Trophoblast cell (in vitro differentiated cells and primary cell): ENCODE measurements around the gene CARD19.

Experiments used
- DNase-seq, 2 donors: peaks; one replicate each; pipeline ENCODE4 v3.0.0-alpha.2; 2016
- H2AFZ ChIP-seq: 2 replicates; pipeline ENCODE4 v1.6.1; 2013; ENCODE audit warnings: low read length, moderate library complexity, mild to moderate bottlenecking; ENCODE audit not compliant: insufficient read depth, poor library complexity
- H2AK5ac ChIP-seq: 2 replicates; pipeline ENCODE4 v1.6.1; 2013; ENCODE audit warnings: mild to moderate bottlenecking, low read length
- H2BK120ac ChIP-seq: 2 replicates; pipeline ENCODE4 v1.6.1; 2013; ENCODE audit warnings: low read length, mild to moderate bottlenecking, moderate library complexity; ENCODE audit not compliant: insufficient read depth, poor library complexity
- H2BK12ac ChIP-seq: 2 replicates; pipeline ENCODE4 v1.6.1; 2013; ENCODE audit warnings: mild to moderate bottlenecking, low read length, moderate library complexity
- H2BK5ac ChIP-seq: 2 replicates; pipeline ENCODE4 v1.6.1; 2013; ENCODE audit warnings: low read length, low read depth, moderate library complexity, mild to moderate bottlenecking; ENCODE audit not compliant: poor library complexity
- H3K14ac ChIP-seq: 2 replicates; pipeline ENCODE4 v1.6.1; 2013; ENCODE audit warnings: mild to moderate bottlenecking, low read length
- H3K18ac ChIP-seq: 2 replicates; pipeline ENCODE4 v1.6.1; 2013; ENCODE audit warnings: mild to moderate bottlenecking, low read length
- H3K23ac ChIP-seq: 2 replicates; pipeline ENCODE4 v1.6.1; 2013; ENCODE audit warnings: low read length
- H3K27ac ChIP-seq: 2 replicates; pipeline ENCODE4 v1.5.1; 2013; ENCODE audit warnings: low read depth, mild to moderate bottlenecking, inconsistent platforms, low read length, moderate library complexity
- H3K27me3 ChIP-seq: 2 replicates; pipeline ENCODE4 v1.6.1; 2013; ENCODE audit warnings: inconsistent platforms, mild to moderate bottlenecking, low read length, moderate library complexity; ENCODE audit not compliant: insufficient read depth
- H3K36me3 ChIP-seq, 2 experiments: 1 replicate in 1 of 2; 2 replicates in 1 of 2; pipeline ENCODE4 v1.6.1; 2013; ENCODE audit warnings: low read length in 2 of 2, mild to moderate bottlenecking in 2 of 2, moderate library complexity in 1 of 2; ENCODE audit not compliant: insufficient read depth in 2 of 2, control insufficient read depth in 1 of 2
- H3K4ac ChIP-seq: 2 replicates; pipeline ENCODE4 v1.6.1; 2013; ENCODE audit warnings: low read depth, mild to moderate bottlenecking, low read length, moderate library complexity
- H3K4me1 ChIP-seq, 2 experiments: 1 replicate in 1 of 2; 2 replicates in 1 of 2; pipeline ENCODE4 v1.6.1; 2013; ENCODE audit warnings: low read length in 2 of 2, mild to moderate bottlenecking in 2 of 2, moderate library complexity in 1 of 2; ENCODE audit not compliant: insufficient read depth in 2 of 2, control insufficient read depth in 1 of 2
- H3K4me2 ChIP-seq: 2 replicates; pipeline ENCODE4 v1.6.1; 2013; ENCODE audit warnings: inconsistent platforms, mild to moderate bottlenecking, low read length, moderate library complexity
- H3K4me3 ChIP-seq: 2 replicates; pipeline ENCODE4 v1.5.1; 2013; ENCODE audit warnings: mild to moderate bottlenecking, low read depth, low read length, inconsistent platforms
- H3K79me1 ChIP-seq: one replicate; pipeline ENCODE4 v1.6.1; 2013; ENCODE audit warnings: low read length
- H3K79me2 ChIP-seq: 2 replicates; pipeline ENCODE4 v1.6.1; 2013; ENCODE audit warnings: low read length, mild to moderate bottlenecking; ENCODE audit not compliant: control insufficient read depth, insufficient read depth, poor library complexity
- H3K9ac ChIP-seq: 2 replicates; pipeline ENCODE4 v1.6.1; 2013; ENCODE audit warnings: mild to moderate bottlenecking, low read length
- H3K9me3 ChIP-seq: 2 replicates; pipeline ENCODE4 v1.6.1; 2013; ENCODE audit warnings: low read depth, mild to moderate bottlenecking, control low read depth, inconsistent platforms, low read length; ENCODE audit not compliant: insufficient read depth
- H4K12ac ChIP-seq: 2 replicates; pipeline ENCODE4 v1.6.1; 2013; ENCODE audit warnings: low read depth, mild to moderate bottlenecking, low read length, moderate library complexity
- H4K8ac ChIP-seq: 2 replicates; pipeline ENCODE4 v1.6.1; 2013; ENCODE audit warnings: low read depth, mild to moderate bottlenecking, low read length, moderate library complexity
- H4K91ac ChIP-seq: one replicate; pipeline ENCODE4 v1.6.1; 2013; ENCODE audit warnings: low read depth, mild to moderate bottlenecking, low read length, moderate library complexity
- WGBS: extraction: QIAGEN DNeasy Blood & Tissue Kit; methylation state at CpG from one replicate; pipeline ENCODE4 v1.1.7; 2013; ENCODE audit warnings: missing lambda C conversion rate; ENCODE audit not compliant: insufficient read length, insufficient coverage; ENCODE audit errors: extremely low coverage; 5-methylcytosine and 5-hydroxymethylcytosine counted together

The CARD19 gene

DNA sequence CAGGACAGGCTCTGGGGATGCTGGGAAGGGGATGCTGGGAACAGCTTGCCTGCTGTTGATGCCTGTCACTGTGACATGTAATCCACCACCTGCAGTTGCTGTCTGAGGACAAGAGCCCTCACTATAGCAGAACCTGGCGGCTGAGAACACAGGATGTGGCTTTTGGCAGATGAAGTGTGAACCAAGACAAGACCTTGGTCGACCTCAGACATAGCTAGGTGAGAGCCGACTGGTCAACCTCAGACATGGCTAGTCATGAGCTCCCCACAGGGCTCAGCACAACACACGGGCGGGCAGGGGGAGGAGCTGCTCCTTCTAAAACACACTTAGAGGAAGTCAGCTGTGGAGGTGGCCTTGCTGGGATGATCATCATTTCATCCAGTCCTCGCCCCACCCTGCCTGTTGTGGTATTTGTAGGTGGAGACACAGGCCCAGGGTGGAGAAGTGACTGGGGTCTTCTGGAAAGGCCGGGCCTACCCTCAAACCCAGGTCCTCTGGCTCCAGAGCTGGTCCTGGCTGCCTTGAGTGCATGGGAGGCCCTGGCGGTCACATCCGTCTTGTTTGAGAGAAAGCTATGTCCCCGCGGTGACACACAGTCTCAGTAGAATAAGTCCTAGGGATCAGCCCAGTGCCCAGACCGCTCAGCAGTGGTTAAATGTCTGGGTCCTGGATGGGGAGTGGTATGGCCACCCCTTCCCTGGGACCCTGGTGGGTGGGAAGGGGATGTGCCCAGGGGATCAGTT, 31.5 kb upstream of the CARD19 start:
- Histone ChIP-seq H2BK12ac (no peak overlapping the region), H3K4me2 (no peak overlapping the region), H3K4me1 (no peaks in the 10 kb centered on the region), H3K9ac (no peak overlapping the region), H2BK5ac (no peak overlapping the region), H3K79me2 (no peaks in the 10 kb centered on the region), H3K4ac (no peak overlapping the region), H2AK5ac (no peak overlapping the region), H3K14ac (no peak overlapping the region), H4K12ac (no peak overlapping the region), H3K27me3 (no peaks in the 10 kb centered on the region), H3K4me3 (no peak overlapping the region), H3K18ac (no peak overlapping the region), H3K23ac (no peak overlapping the region), H2AFZ (no peak overlapping the region), H4K91ac (no peak overlapping the region), H3K27ac (no peak overlapping the region), H3K9me3 (no peaks in the 10 kb centered on the region), H3K36me3 (no peaks in the 10 kb centered on the region), H4K8ac (no peak overlapping the region), H2BK120ac (no peak overlapping the region), H3K79me1 (no peaks in the 10 kb centered on the region)
- no peak for DNase-seq
- WGBS, result no CpG with 5 or more reads among the region's 12 CpGs

DNA sequence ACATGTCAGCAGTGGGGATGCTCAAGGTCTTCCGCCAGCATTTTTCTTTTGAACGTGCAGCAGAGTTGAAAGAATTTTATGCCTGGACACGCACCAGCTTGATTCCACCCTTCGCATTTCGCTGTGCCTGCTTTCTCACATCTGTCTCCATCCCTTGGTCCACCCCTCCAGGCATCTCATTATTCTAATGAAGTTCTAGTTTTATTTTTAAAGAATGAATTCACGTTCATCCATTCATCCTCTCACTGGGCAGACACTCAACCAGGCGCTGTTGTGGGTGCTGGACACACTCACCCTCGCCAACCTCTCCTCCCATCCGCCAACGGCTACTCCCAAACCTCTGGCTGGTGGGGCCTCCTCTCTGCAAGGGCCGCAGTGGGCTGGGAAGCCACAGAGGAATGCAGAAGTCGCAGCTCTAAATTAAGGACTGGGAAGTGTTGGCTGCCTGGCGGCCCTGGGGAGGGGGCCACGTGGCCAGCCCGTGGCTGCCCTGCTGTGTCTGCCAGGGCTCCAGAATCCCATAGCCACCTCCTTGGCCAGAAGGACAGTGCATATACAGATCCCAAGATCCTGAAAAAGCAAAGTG, 30.8 kb upstream of the CARD19 start:
- no peak overlapping the region for H2AFZ ChIP-seq
- H3K27me3 ChIP-seq, result no peaks in the 10 kb centered on the region
- H2BK5ac ChIP-seq, result no peak overlapping the region
- H3K27ac ChIP-seq, result no peak overlapping the region
- no peaks in the 10 kb centered on the region for H3K36me3 ChIP-seq
- H3K18ac ChIP-seq, result no peak overlapping the region
- no peak for DNase-seq
- no peak overlapping the region for H2BK120ac ChIP-seq
- H3K14ac ChIP-seq, result no peak overlapping the region
- H2AK5ac ChIP-seq, result no peak overlapping the region
- H3K4ac ChIP-seq, result no peak overlapping the region
- no peak overlapping the region for H3K4me3 ChIP-seq
- no peak overlapping the region for H3K23ac ChIP-seq
- H3K9me3 ChIP-seq, result no peaks in the 10 kb centered on the region
- H3K79me2 ChIP-seq, result no peaks in the 10 kb centered on the region
- no peak overlapping the region for H2BK12ac ChIP-seq
- H3K79me1 ChIP-seq, result no peaks in the 10 kb centered on the region
- no peak overlapping the region for H4K12ac ChIP-seq
- H3K9ac ChIP-seq, result no peak overlapping the region
- no peak overlapping the region for H3K4me2 ChIP-seq
- no CpG with 5 or more reads among the region's 15 CpGs for WGBS
- H3K4me1 ChIP-seq, result no peaks in the 10 kb centered on the region
- H4K91ac ChIP-seq, result no peak overlapping the region
- H4K8ac ChIP-seq, result no peak overlapping the region

DNA sequence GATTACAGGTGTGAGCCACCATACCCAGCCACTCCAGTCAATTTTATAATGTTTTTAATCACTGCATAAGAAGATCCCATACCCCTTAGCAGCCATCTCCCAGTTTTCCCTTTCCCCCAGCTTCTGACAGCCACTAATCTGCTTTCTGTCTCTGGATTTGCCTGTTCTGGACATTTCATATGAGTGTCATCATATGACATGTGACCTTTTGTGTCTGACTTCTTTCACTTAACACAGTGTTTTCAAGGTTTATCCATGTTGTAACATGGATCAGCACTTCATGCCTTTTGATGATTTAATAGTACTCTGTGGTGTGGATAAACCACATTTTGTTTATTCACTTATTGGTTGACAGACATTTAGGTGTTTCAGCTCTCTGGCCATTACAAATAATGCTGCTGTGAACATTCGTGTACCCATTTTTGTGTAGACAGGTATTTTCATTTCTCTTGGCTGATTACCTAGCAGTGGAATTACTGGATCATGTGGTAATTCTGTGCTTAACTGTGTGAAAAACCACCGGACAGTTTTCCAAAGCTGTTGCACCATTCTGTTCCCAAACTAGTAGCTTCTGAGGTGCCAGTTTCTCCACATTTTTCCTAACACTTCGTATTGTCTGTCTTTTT, 28.9 kb upstream of the CARD19 start:
- DNase-seq, result peak in 1 of 2 donors; percentile 16
- H3K4me1 ChIP-seq, result no peaks in the 10 kb centered on the region
- H3K18ac ChIP-seq, result no peak overlapping the region
- no peak overlapping the region for H4K91ac ChIP-seq
- H3K36me3 ChIP-seq, result no peaks in the 10 kb centered on the region
- H3K14ac ChIP-seq, result no peak overlapping the region
- no peak overlapping the region for H3K4ac ChIP-seq
- no peak overlapping the region for H2BK5ac ChIP-seq
- no peak overlapping the region for H3K4me2 ChIP-seq
- no peak overlapping the region for H2AFZ ChIP-seq
- no peak overlapping the region for H2BK12ac ChIP-seq
- H4K12ac ChIP-seq, result no peak overlapping the region
- H3K79me1 ChIP-seq, result no peaks in the 10 kb centered on the region
- no peak overlapping the region for H3K23ac ChIP-seq
- no peaks in the 10 kb centered on the region for H3K27me3 ChIP-seq
- H3K4me3 ChIP-seq, result no peak overlapping the region
- H3K9ac ChIP-seq, result no peak overlapping the region
- H3K9me3 ChIP-seq, result no peaks in the 10 kb centered on the region
- H3K27ac ChIP-seq, result no peak overlapping the region
- H4K8ac ChIP-seq, result no peak overlapping the region
- H3K79me2 ChIP-seq, result no peaks in the 10 kb centered on the region
- no peak overlapping the region for H2AK5ac ChIP-seq
- WGBS, result no CpG with 5 or more reads among the region's 3 CpGs
- H2BK120ac ChIP-seq, result no peak overlapping the region

DNA sequence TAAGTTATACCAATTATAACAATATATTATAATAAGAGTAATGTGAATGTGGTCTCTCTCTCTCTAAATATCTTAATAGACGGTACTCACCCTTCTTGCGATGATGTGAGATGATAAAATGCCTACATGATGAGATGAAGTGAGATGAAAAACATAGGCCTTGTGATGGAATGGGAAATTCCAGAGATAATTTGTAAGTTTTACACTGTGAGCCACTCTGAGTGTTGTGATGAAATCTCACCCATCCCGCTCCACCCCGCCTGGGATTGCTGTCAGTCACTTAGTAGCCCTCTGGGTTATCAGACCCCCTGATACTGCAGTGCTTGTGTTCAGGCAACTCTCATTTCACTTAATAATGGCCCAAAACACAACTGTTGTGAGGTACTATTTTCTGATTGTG, 27.1 kb upstream of the CARD19 start:
- no peak overlapping the region for H3K9ac ChIP-seq
- H2AFZ ChIP-seq, result no peak overlapping the region
- DNase-seq, result peak; percentile 49 to 75
- H3K4me1 ChIP-seq, result no peaks in the 10 kb centered on the region
- no peak overlapping the region for H2BK120ac ChIP-seq
- no peaks in the 10 kb centered on the region for H3K79me2 ChIP-seq
- H2BK12ac ChIP-seq, result no peak overlapping the region
- no peaks in the 10 kb centered on the region for H3K79me1 ChIP-seq
- H3K27me3 ChIP-seq, result no peaks in the 10 kb centered on the region
- H2AK5ac ChIP-seq, result no peak overlapping the region
- no peak overlapping the region for H3K4ac ChIP-seq
- no peak overlapping the region for H2BK5ac ChIP-seq
- H3K18ac ChIP-seq, result no peak overlapping the region
- no peak overlapping the region for H3K14ac ChIP-seq
- no peak overlapping the region for H3K23ac ChIP-seq
- H4K8ac ChIP-seq, result no peak overlapping the region
- H3K36me3 ChIP-seq, result no peaks in the 10 kb centered on the region
- H3K9me3 ChIP-seq, result no peaks in the 10 kb centered on the region
- WGBS, result no CpG with 5 or more reads among the region's 4 CpGs
- no peak overlapping the region for H3K4me3 ChIP-seq
- no peak overlapping the region for H4K12ac ChIP-seq
- no peak overlapping the region for H3K27ac ChIP-seq
- H4K91ac ChIP-seq, result no peak overlapping the region
- H3K4me2 ChIP-seq, result no peak overlapping the region
